K562 (cell line): ENCODE results near the gene CRYAB. TPM values are rescaled to one million over a fixed set of nuclear protein-coding genes. Genes with fewer than 3 reads are reported as not detected.
A peak's percentile ranks its signal among the peaks of the same experiment; 100 is the strongest.

Source experiments
- ATAC-seq: fragments of 200-7000 bp; cut with Tn5 transposase; 3 replicates; pipeline ENCODE4 v1.9.1; 2020; ENCODE audit warnings: moderate library complexity
- Bru-seq: library from RNA; stranded (reverse); fragments of 400-500 nt; gene quantifications from one replicate; lab custom pipeline; 2021; lab: Mats Ljungman, UMichigan
- BruChase-seq, 2 experiments: library from RNA; stranded (reverse); fragments of 400-500 nt; gene quantifications; one replicate each; lab custom pipeline; 2021; lab: Mats Ljungman, UMichigan
- BruUV-seq: library from RNA; stranded (reverse); fragments of 400-500 nt; replicated peaks from 2 replicates; lab custom pipeline; 2021; lab: Mats Ljungman, UMichigan
- CTCF ChIA-PET: fragments of 300-600 bp; formaldehyde crosslinking; extraction: SDS; loops from one replicate; lab custom pipeline; 2021; ENCODE audit warnings: low intra/inter-chr PET ratio; lab: Yijun Ruan, JAX
- POLR2A ChIA-PET: fragments of 300-600, 350-650 bp; sonication (Branson Sonifier 250); formaldehyde crosslinking; extraction: SDS; loops from one replicate; lab custom pipeline; 2021; ENCODE audit warnings: antibody characterized with exemption, inconsistent platforms; lab: Yijun Ruan, JAX
- DNase-seq, 4 experiments: peaks; one replicate each; pipeline versions ENCODE4 v3.0.0 to v3.0.0-alpha.2; 2011 to 2018; ENCODE audit warnings: low spot score in 3 of 4, mixed read lengths in 3 of 4; ENCODE audit errors: extremely low read depth in 1 of 4
- FAIRE-seq: peaks from 2 replicates; lab custom pipeline; 2011; peaks lifted over from hg19 to GRCh38; lab: Jason Lieb, UNC
- H2AFZ ChIP-seq: 2 replicates; pipeline ENCODE4 v1.6.0; 2011; ENCODE audit warnings: low read depth, low read length, control low read depth, inconsistent platforms
- H3K27ac ChIP-seq: fragments of 200-600 bp; 3 replicates; pipeline ENCODE4 v1.8.0; 2011; ENCODE audit warnings: low read depth, mild to moderate bottlenecking, control low read depth, inconsistent platforms, low read length, moderate library complexity, mixed read lengths; ENCODE audit errors: extremely low read depth
- H3K27me3 ChIP-seq, 2 experiments: fragments of 300-600 bp in 1 of 2; 2 replicates in 1 of 2; 3 replicates in 1 of 2; pipeline versions ENCODE4 v1.6.0 to v1.8.0; 2011; ENCODE audit warnings: inconsistent platforms in 2 of 2, low read length in 2 of 2, mild to moderate bottlenecking in 1 of 2, mixed read lengths in 1 of 2, moderate library complexity in 1 of 2; ENCODE audit not compliant: control insufficient read depth in 2 of 2, insufficient read depth in 2 of 2
- H3K36me3 ChIP-seq: fragments of 300-600 bp; 3 replicates; pipeline ENCODE4 v1.8.0; 2011; ENCODE audit warnings: mild to moderate bottlenecking, low read length, inconsistent platforms; ENCODE audit not compliant: control insufficient read depth, insufficient read depth
- H3K4me1 ChIP-seq, 2 experiments: fragments of 200-600 bp in 1 of 2; replicated peaks in 1 of 2; 2 replicates in 1 of 2; 3 replicates in 1 of 2; pipeline versions ENCODE4 v1.5.1 to v1.8.0; 2011; ENCODE audit warnings: inconsistent platforms in 2 of 2, low read length in 2 of 2, mild to moderate bottlenecking in 1 of 2, mixed read lengths in 1 of 2, moderate library complexity in 1 of 2; ENCODE audit not compliant: control insufficient read depth in 2 of 2, insufficient read depth in 2 of 2
- H3K4me2 ChIP-seq: 2 replicates; pipeline ENCODE4 v1.6.1; 2011; ENCODE audit warnings: low read length, control low read depth, inconsistent platforms, mixed read lengths; ENCODE audit not compliant: insufficient read depth
- H3K4me3 ChIP-seq: fragments of 200-600 bp; sonication (generic), shearing (Covaris generic); 2 replicates; pipeline ENCODE4 v1.5.1; 2016; ENCODE audit warnings: control low read depth, inconsistent platforms
- H3K79me2 ChIP-seq: fragments of 200-600 bp; 3 replicates; pipeline ENCODE4 v1.8.0; 2011; ENCODE audit warnings: low read length, inconsistent platforms; ENCODE audit not compliant: control insufficient read depth, insufficient read depth
- H3K9ac ChIP-seq, 2 experiments: 2 replicates each; pipeline versions ENCODE4 v1.6.0 to v1.6.1; 2011; ENCODE audit warnings: low read depth in 2 of 2, low read length in 2 of 2, control low read depth in 1 of 2, inconsistent platforms in 1 of 2, mild to moderate bottlenecking in 1 of 2, mixed read lengths in 1 of 2; ENCODE audit not compliant: insufficient read depth in 1 of 2
- H3K9me1 ChIP-seq: one replicate; pipeline ENCODE4 v1.6.0; 2011; ENCODE audit warnings: inconsistent platforms, mild to moderate bottlenecking, low read length, moderate library complexity; ENCODE audit not compliant: control insufficient read depth, insufficient read depth
- H3K9me3 ChIP-seq: replicated peaks from 2 replicates; pipeline ENCODE4 v1.5.1; 2011; ENCODE audit warnings: low read depth, low read length, inconsistent platforms; ENCODE audit not compliant: control insufficient read depth, insufficient read depth
- H4K20me1 ChIP-seq: replicated peaks from 2 replicates; pipeline ENCODE4 v1.6.1; 2011; ENCODE audit warnings: low read length, inconsistent platforms, mixed read lengths; ENCODE audit not compliant: control insufficient read depth, insufficient read depth
- ADNP ChIP-seq: fragments of 200-800 bp; sonication (Bioruptor generic); IDR thresholded peaks from 2 replicates; pipeline ENCODE4 v1.6.1; 2016; ENCODE audit warnings: missing genetic modification characterization, missing compliant biosample characterization
- CEBPB ChIP-seq: fragments of 450-650 bp; IDR thresholded peaks from 2 replicates; pipeline ENCODE4 v1.6.1; 2016; ENCODE audit warnings: missing genetic modification characterization, missing compliant biosample characterization
- EWSR1 ChIP-seq: fragments of 450-650 bp; IDR thresholded peaks from 2 replicates; pipeline ENCODE4 v1.6.1; 2018; ENCODE audit warnings: borderline replicate concordance, mild to moderate bottlenecking, low read depth, moderate library complexity; ENCODE audit not compliant: partially characterized antibody
- KDM5B ChIP-seq: fragments of 200-600 bp; sonication (generic); IDR thresholded peaks from 2 replicates; pipeline ENCODE4 v1.6.1; 2012; ENCODE audit warnings: low read depth, mild to moderate bottlenecking, moderate library complexity, low read length, control low read depth, inconsistent platforms; ENCODE audit not compliant: insufficient replicate concordance
- NR2F6 ChIP-seq: fragments of 450-650 bp; formaldehyde crosslinking; IDR thresholded peaks from 2 replicates; pipeline ENCODE4 v1.4.0; 2020; ENCODE audit warnings: mild to moderate bottlenecking
- RBM25 ChIP-seq: fragments of 200-400 bp; formaldehyde crosslinking; IDR thresholded peaks from 2 replicates; pipeline ENCODE4 v1.6.1; 2018; ENCODE audit warnings: low read length, low read depth, moderate library complexity; ENCODE audit not compliant: severe bottlenecking
- RFX5 ChIP-seq: IDR thresholded peaks from 2 replicates; pipeline ENCODE4 v1.6.1; 2011; ENCODE audit warnings: low read depth, mild to moderate bottlenecking, improper control_type of control experiment, low read length
- RHOXF2B ChIP-seq: fragments of 250-450 bp; sonication (Bioruptor Pico); conservative IDR thresholded peaks from 2 replicates; pipeline ENCODE4 v1.5.1; 2021
- SMARCE1 ChIP-seq: fragments of 450-650 bp; IDR thresholded peaks from 2 replicates; pipeline ENCODE4 v1.7.1; 2016; ENCODE audit warnings: mild to moderate bottlenecking
- XRCC3 ChIP-seq: fragments of 450-650 bp; IDR thresholded peaks from 2 replicates; pipeline ENCODE4 v1.6.1; 2017; ENCODE audit warnings: mild to moderate bottlenecking, moderate library complexity
- ZBTB7A ChIP-seq: IDR thresholded peaks from 2 replicates; pipeline ENCODE4 v1.6.1; 2011; ENCODE audit warnings: low read depth, mild to moderate bottlenecking, low read length, moderate library complexity, borderline replicate concordance; ENCODE audit not compliant: control insufficient read depth
- ZNF232 ChIP-seq: sonication (generic); formaldehyde crosslinking; IDR thresholded peaks from 2 replicates; pipeline ENCODE4 v1.8.0; 2022; ENCODE audit warnings: mild to moderate bottlenecking, missing genetic modification reagents
- ZNF263 ChIP-seq: sonication (generic); formaldehyde crosslinking; IDR thresholded peaks from 2 replicates; pipeline ENCODE4 v1.8.0; 2022; ENCODE audit warnings: mild to moderate bottlenecking, missing genetic modification reagents, borderline replicate concordance
- ZNF644 ChIP-seq: fragments of 200-800 bp; sonication (Bioruptor generic); IDR thresholded peaks from 2 replicates; pipeline ENCODE4 v1.6.1; 2016; ENCODE audit warnings: low read depth, missing genetic modification characterization, missing compliant biosample characterization
- ZNF740 ChIP-seq, 3 experiments: fragments of 200-800 bp in 1 of 3; sonication (Bioruptor generic) in 1 of 3; sonication (generic) in 1 of 3; formaldehyde crosslinking in 1 of 3; IDR thresholded peaks; 2 replicates each; pipeline versions ENCODE4 v1.6.1 to v1.8.0; 2016 to 2022; ENCODE audit warnings: mild to moderate bottlenecking in 2 of 3, missing compliant biosample characterization in 2 of 3, missing genetic modification characterization in 2 of 3, missing genetic modification reagents in 1 of 3
- WGBS: fragments of 100-300 bp; shearing (Covaris generic); methylation state at CpG from one replicate; pipeline ENCODE4 v1.1.6; 2016; ENCODE audit warnings: low coverage, mixed read lengths; ENCODE audit not compliant: insufficient coverage; ENCODE audit errors: missing lambda C conversion rate; 5-methylcytosine and 5-hydroxymethylcytosine counted together
- in situ Hi-C: fragments of 300-500 bp; cut with MboI; formaldehyde crosslinking; loops from 4 replicates; pipeline ENCODE4 v1.15.0; 2018; ENCODE audit warnings: inconsistent platforms, mixed read lengths
- intact Hi-C: fragments of 100-400 bp; cut with micrococcal nuclease; formaldehyde crosslinking; loops from 2 replicates; pipeline ENCODE4 v1.14.2; 2022
- long read RNA-seq, 3 experiments: library from polyadenylated mRNA in 2 of 3; library from RNA in 1 of 3; unstranded in 2 of 3; stranded (forward) in 1 of 3; transcript quantifications; one replicate each; pipeline ENCODE4 v2.0.0, GENCODE V29; 2019 to 2022
- polyA minus RNA-seq, 3 experiments: library from RNA; depleted of rRNA, polyadenylated mRNA; stranded (reverse); fragments of >200 nt; gene quantifications; 2 replicates each; pipeline ENCODE4 v1.2.3, GENCODE V29; 2011
- polyA plus RNA-seq, 8 experiments: library from polyadenylated mRNA; depleted of rRNA in 4 of 8; stranded (reverse) in 5 of 8; unstranded in 3 of 8; fragments of >200 nt; fragmentation: Nextera tagmentation in 2 of 8; fragmentation: Illumina TruSeq in 1 of 8; extraction: Ambion mirVana in 2 of 8; extraction: Trizol in 1 of 8; gene quantifications; 2 replicates each; pipeline versions ENCODE4 v1.2.1 to v1.2.3, GENCODE V29; 2011 to 2014; ENCODE audit warnings: inconsistent platforms in 1 of 8, missing spikeins in 1 of 8
- total RNA-seq, 7 experiments: library from RNA; depleted of rRNA in 6 of 7; stranded (reverse); fragments of >200 nt in 6 of 7; fragmentation: Illumina TruSeq in 2 of 7; extraction: Trizol in 2 of 7; gene quantifications; 2 replicates each; pipeline versions ENCODE4 v1.2.1 to v1.2.3, GENCODE V29; 2011 to 2021; ENCODE audit warnings: low replicate concordance in 1 of 7

CRYAB gene
- 1.0 and 1.8 TPM in 2 replicates for total RNA-seq (2011; cell fraction: chromatin; rRNA removed; ENCODE audit: low replicate concordance)
- 1.0 and 3.2 TPM in 2 replicates for total RNA-seq (2011; cell fraction: nucleolus; rRNA removed)
- 1.6 and 2.4 TPM in 2 replicates for total RNA-seq (2011; cell fraction: nucleoplasm; rRNA removed)
- total RNA-seq (2014; rRNA removed) (2.0 and 3.6 TPM in 2 replicates), total RNA-seq (2014; rRNA removed; fragmentation: Illumina TruSeq; extraction: Trizol) (3.0 and 3.1 TPM in 2 replicates), total RNA-seq (2015; rRNA removed; fragmentation: Illumina TruSeq; extraction: Trizol) (0.83 and 1.3 TPM in 2 replicates), total RNA-seq (2021) (3.6 and 3.7 TPM in 2 replicates), polyA plus RNA-seq (2011; rRNA removed) (1.5 and 2.3 TPM in 2 replicates), polyA plus RNA-seq (2014; fragmentation: Illumina TruSeq; extraction: Trizol) (5.2 and 5.9 TPM in 2 replicates), polyA plus RNA-seq (2014; fragmentation: Nextera tagmentation; extraction: Ambion mirVana) (1 to 10 TPM; 6.5 to 7.5 TPM), polyA plus RNA-seq (2014; rRNA removed) (1.2 and 2.7 TPM in 2 replicates), polyA minus RNA-seq (2011; rRNA and poly(A)+ RNA removed) (0.69 and 3.5 TPM in 2 replicates), Bru-seq, nascent RNA (percentile 28 among the genes with signal in this experiment), BruChase-seq, experiment 1, labeled RNA remaining after a 2-hour chase (percentile 15 among the genes with signal in this experiment), BruChase-seq, experiment 2, labeled RNA remaining after a 6-hour chase (percentile 49 among the genes with signal in this experiment)
- 2.3 and 3.7 TPM in 2 replicates for polyA plus RNA-seq (2011; cell fraction: cytosol; rRNA removed)
- 1.7 and 3.3 TPM in 2 replicates for polyA plus RNA-seq (2011; cell fraction: nucleus; rRNA removed)
- polyA plus RNA-seq (2012), result 0.61 and 2.0 TPM in 2 replicates
- 1.6 TPM in 1 of 2 replicates, not detected in the other for polyA minus RNA-seq (2011; cell fraction: cytosol; rRNA and poly(A)+ RNA removed)
- 0.94 and 1.00 TPM in 2 replicates for polyA minus RNA-seq (2011; cell fraction: nucleus; rRNA and poly(A)+ RNA removed)
- long read RNA-seq, experiment 1, partial matches to known transcripts, result 0 of 5 reads
- long read RNA-seq, experiment 1, other reads (novel, unspliced or antisense), result 3 of 5 reads
- long read RNA-seq, experiment 2, partial matches to known transcripts, result 0 of 1 reads
- long read RNA-seq, experiment 2, other reads (novel, unspliced or antisense), result 0 of 1 reads
- long read RNA-seq, experiment 3, partial matches to known transcripts, result 0 of 3 reads
- long read RNA-seq, experiment 3, other reads (novel, unspliced or antisense), result 1 of 3 reads

GRCh38 chr11:111911563-111912401 is at the start of gene CRYAB:
Gene CRYAB, minus strand, starts transcription at chr11:111911770. Its CDS starts 46 bp downstream, at chr11:111911724.
- CTCF ChIA-PET, result no interaction called here
- TF ChIP-seq RBM25 (no peak), KDM5B (no peak), ADNP (no peak), XRCC3 (no peak), NR2F6 (CRISPR knock-in tag) (no peak), ZBTB7A (0 out of 2 replicates have a peak, but pooled peaks have one; percentile 43), RFX5 (no peak), SMARCE1 (no peak), ZNF740 (CRISPR knock-in tag; IDR thresholded peaks at IDR 0.05) (no peak), ZNF740 (tag; IDR thresholded peaks at IDR 0.05) (no peak; a peak in 1 of 4 replicates), ZNF232 (no peak), ZNF644 (tag) (no peak), CEBPB (tag) (0 out of 2 replicates have a peak, but pooled peaks have one; percentile 16), ZNF263 (CRISPR knock-in tag) (peak; percentile 60; the same call in 1 of the 2 replicates), RHOXF2B (CRISPR knock-in tag) (no peak), EWSR1 (no peak)

More at GRCh38 chr11:111911563-111912401, at the start of gene CRYAB:
- Histone ChIP-seq H3K36me3 (no peaks in the 10 kb centered on the region), H3K4me1 (peaks cover 35 to 40% of the 10 kb centered on the region in 2 experiments; a peak in 4 of 5 replicates), H3K9ac (peak within 1 kb of the TSS; percentile 20 to 62; a peak in 2 of 4 replicates), H3K79me2 (no peaks in the 10 kb centered on the region), H3K27me3 (no peaks in the 10 kb centered on the region), H3K4me2 (peak within 1 kb of the TSS; percentile 68), H2AFZ (peak within 1 kb of the TSS; percentile 76), H3K4me3 (no peak within 1 kb of the TSS), H3K9me1 (peaks cover 3% of the 10 kb centered on the region), H4K20me1 (no peaks in the 10 kb centered on the region), H3K27ac (peak within 1 kb of the TSS; percentile 57), H3K9me3 (no peaks in the 10 kb centered on the region)
- FAIRE-seq (no peak), DNase-seq (peak; percentile 33 to 66 (median 36)), ATAC-seq (peak; percentile 48)
- intact Hi-C loops (loop anchor here (5.0 kb wide), 1 partner anchor 34 kb away; the partner anchor contains the start of genes CFAP68 and FDXACB1), in situ Hi-C loops (no loop called here)
- WGBS, result 13% methylated on average over 13 of the region's 17 CpGs
- POLR2A ChIA-PET, result interaction anchor here (0.5 to 2.9 kb wide), 8 partner anchors 11 to 113 kb away, joined by 3 to 13 read pairs (median 3); no protein-coding TSS in a partner anchor
- no TSS peak for BruUV-seq
